Measurements from ENCODE around the gene AKAP8L.

Gene AKAP8L

GRCh38 chr19:15448778-15449619, 30.2 kb upstream of the AKAP8L start:
- DNase-seq (ENCODE audit: low read depth): no peak

DNA sequence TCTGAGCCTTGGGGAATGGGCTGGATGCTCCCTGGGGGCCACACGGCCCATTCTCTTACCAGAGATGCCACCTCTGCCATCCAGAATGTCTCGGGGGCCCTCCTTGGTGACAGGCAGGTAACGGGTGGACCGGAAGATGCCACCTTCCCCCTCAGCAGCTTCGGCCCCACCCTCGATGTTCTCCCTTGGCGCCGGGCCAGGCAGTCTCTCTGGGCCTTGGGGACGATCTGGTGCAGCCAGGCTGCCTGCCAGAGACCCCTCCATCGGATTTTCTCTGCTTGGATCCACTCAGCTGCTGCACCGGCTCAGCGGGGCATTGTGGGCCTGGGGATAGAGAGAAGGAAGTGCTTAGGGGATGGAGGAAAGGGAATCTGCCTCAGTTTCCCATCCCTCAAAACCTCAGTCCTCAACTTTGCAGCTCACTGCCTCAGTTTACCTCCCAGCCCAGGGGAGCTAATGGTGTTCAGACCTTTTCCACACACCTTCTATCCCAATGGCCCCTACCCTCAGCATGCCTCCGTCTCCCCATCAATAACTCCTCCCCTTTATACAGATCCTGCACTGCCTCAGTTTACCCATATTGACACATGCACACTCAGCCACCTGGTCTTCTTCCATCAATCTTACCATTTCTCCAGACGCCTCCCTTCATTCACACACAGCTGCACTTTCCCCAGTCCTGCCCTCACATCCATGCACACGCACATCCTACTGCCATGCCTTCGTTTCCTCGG, 29.4 kb upstream of the AKAP8L start:
- no peak for DNase-seq (ENCODE audit: low read depth)

GRCh38 chr19:15447057-15447456, 28.3 kb upstream of the AKAP8L start:
- DNase-seq (ENCODE audit: low read depth): no peak

DNA sequence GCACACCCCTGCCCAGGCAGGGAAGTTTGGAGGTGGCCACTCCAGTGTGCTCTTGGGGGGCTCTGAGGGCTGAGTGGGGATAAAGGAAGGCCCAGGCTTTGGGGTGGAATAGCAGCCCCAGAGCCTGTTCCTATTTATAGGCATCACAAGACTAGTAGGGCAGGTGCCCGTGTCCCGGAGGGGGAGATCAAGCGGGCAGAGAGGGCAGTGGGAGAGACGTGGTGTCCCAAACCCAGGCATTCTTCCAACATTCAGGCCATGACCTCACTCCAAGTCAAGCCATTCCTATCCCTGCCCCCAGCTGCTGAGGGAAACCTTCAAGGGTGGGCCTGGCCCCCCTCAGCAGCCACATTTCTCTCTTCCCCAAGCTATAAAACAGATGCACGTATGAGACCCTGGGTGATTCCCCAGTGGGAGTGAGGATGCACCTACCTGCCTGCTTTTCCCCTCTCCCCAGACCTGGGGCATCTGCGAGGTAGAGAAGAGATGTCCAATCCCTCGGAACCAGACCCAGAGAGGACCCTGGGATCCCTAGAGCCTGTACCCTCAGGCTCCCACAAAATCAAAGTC, 27.1 kb upstream of the AKAP8L start:
- no peak for DNase-seq (ENCODE audit: low read depth)

GRCh38 chr19:15445227-15445605, 26.4 kb upstream of the AKAP8L start:
- DNase-seq (ENCODE audit: low read depth): no peak

DNA sequence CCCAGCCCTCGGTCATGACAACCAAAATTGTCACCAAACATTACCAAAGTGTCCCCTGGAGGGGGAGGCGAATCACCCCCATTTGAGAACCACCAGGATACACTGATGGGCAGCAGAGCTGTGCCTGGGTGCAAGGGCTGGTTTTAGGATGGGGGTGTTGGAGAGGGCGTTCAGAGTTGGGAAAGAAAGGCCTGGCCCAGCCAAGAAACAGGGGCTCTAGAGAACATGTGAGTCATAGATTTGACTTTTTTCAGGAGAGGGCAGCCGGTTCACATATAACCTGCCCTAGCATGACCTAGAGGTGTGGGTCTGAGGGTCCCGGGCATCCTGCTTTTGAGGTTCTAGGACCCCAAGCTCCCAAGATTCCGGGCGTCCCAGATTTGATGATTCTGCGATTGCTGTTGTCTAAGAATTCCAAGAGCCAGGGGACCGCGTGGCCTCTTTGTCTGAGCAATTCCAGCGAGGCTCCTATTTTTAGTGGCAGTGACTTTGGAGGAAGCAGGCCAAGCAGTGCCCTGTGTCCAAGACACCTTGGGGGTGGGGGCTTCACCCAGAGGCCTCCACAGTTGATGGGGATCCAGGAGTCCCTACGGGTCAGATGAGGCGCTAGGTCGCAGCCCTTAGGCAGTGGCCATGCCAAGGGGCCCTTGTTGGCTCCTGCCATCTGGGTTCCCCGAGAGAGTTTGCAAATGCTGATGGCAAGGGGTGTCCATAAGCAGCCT, 25.9 kb upstream of the AKAP8L start:
- no peak for DNase-seq (ENCODE audit: low read depth)

- no peak for DNase-seq (ENCODE audit: low read depth)
Observed at GRCh38 chr19:15443838-15444237, 25.1 kb upstream of the AKAP8L start.

- DNase-seq (ENCODE audit: low read depth): no peak
Observed at GRCh38 chr19:15443325-15443724, 24.5 kb upstream of the AKAP8L start.

- no peak for DNase-seq (ENCODE audit: low read depth)
Observed at GRCh38 chr19:15442142-15442920, 23.5 kb upstream of the AKAP8L start.

- no peak for DNase-seq (ENCODE audit: low read depth)
Observed at GRCh38 chr19:15441317-15441716, 22.5 kb upstream of the AKAP8L start.

- DNase-seq (ENCODE audit: low read depth): no peak
Observed at GRCh38 chr19:15439821-15440641, 21.2 kb upstream of the AKAP8L start.

GRCh38 chr19:15439078-15439799, 20.5 kb upstream of the AKAP8L start:
- DNase-seq (ENCODE audit: low read depth): no peak

DNA sequence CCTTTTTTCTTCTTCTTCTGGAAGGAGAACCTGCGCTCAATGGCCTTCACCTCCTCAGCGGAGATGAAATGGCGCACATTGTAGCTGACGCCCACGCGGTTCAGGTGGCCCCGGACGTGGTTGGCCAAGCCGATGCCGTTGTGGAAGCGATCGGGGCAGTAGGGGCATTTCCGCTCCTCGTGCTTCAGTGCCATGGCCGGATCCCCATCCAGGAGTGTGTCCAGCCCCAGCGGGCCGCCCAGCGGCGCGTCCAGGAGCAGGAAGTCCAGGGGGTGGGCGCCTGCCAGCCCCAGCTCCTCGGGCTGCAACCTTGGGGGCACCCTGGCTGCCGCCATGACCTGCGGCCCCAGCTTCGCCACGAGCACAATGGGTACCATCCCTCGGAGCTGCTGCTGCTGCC, 19.8 kb upstream of the AKAP8L start:
- DNase-seq (ENCODE audit: low read depth): no peak

GRCh38 chr19:15438124-15438496, 19.3 kb upstream of the AKAP8L start:
- no peak for DNase-seq (ENCODE audit: low read depth)

- no peak for DNase-seq (ENCODE audit: low read depth)
Observed at GRCh38 chr19:15437355-15438123, 18.8 kb upstream of the AKAP8L start.

DNA sequence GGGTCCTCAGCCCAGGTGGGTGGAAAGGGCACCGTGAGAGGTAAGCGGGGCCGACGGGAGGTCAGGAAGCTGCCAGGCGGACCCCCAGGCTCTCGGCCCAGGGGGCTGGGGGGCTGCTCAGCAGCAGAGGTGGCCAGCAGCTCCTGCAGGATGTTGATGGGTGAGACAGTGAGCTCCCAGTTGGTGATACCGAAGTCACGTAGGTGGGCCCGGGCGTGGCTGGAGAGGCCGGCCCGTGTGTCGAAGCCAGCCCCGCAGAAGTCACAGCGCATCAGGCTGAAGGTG, 18.0 kb upstream of the AKAP8L start:
- no peak for DNase-seq (ENCODE audit: low read depth)

DNA sequence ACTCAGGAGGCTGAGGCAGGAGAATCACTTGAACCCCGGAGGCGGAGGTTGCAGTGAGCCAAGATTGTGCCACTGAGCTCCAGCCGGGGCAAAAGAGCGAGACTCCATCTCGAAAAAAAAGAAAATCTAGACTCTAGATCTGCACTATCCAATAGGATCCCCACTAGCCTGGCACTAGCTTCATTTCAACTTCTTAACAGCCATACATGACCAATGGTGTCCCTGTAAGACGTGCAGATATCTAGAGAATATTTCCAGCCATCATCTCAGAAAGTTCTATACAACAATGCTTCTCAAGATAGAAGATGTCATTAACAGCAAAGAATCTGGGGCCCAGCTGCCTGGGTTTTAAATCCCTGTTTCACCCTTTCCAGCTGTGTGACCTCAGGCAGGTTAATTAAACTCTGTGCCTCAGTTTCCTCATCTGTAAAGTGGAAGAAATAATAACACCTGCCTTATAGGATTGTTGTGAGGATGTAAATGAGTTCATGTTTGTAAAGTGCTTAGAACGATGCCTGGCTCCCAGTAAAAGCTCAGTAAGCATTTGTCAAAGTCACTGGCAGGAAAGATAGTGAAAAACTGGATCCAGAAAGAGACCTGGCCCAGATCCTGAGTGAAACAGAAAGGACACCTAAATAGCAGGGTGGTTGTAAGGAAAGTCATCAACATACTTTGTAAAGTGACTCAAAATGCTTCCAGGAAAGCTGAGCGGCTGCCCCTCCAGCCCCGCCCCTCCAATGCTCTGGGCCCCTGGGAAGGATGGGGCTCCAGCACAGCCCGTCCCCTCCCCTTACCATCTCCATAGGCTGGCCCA, 17.4 kb upstream of the AKAP8L start:
- no peak for DNase-seq (ENCODE audit: low read depth)

DNA sequence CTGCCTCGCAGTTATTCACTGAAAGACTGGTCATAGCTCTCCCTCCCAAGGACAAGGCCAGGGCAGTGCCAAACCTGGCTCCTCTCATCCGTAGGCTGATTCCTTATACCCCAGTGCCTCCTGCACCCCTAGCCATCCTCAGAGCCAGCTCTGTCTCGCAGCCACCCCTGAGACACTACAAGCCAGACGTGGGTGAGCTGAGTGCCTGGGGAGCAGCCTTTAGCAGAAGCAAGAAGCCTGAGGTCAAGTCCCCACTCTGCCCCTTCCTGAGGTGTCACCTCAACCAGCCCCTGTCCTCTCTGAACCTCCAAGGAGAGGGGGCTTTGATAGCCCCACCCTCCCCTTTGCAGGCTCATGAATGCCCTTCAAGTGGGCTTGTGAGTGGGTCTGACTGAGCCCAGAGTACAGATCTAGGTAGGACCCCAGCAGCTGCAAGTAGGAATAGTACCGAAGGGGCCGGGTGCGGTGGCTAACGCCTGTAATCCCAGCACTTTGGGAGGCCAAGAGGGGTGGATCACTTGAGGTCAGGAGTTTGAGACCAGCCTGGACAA, 14.8 kb upstream of the AKAP8L start:
- DNase-seq (ENCODE audit: low read depth): no peak
